Large intestine (tissue), 12 donors: Measurements from ENCODE around the gene ASB13. TPM values are rescaled to one million over a fixed set of nuclear protein-coding genes. Genes with fewer than 3 reads are reported as not detected.

ENCODE experiments used
- DNase-seq, 2 donors: peaks; one replicate each; pipeline versions ENCODE4 v3.0.0 to v3.0.0-alpha.2; 2013
- H3K27ac ChIP-seq: one replicate; pipeline ENCODE4 v1.5.1; 2013; ENCODE audit warnings: low read length
- H3K27me3 ChIP-seq: 2 replicates; pipeline ENCODE4 v1.6.1; 2013; ENCODE audit warnings: low read length; ENCODE audit not compliant: control insufficient read depth, insufficient read depth
- H3K36me3 ChIP-seq: 2 replicates; pipeline ENCODE4 v1.6.1; 2013; ENCODE audit warnings: low read length; ENCODE audit not compliant: control insufficient read depth, insufficient read depth
- H3K4me1 ChIP-seq: one replicate; pipeline ENCODE4 v1.6.1; 2013; ENCODE audit warnings: low read length; ENCODE audit not compliant: control insufficient read depth, insufficient read depth
- H3K4me3 ChIP-seq: one replicate; pipeline ENCODE4 v1.5.1; 2013; ENCODE audit warnings: low read length
- H3K9me3 ChIP-seq: one replicate; pipeline ENCODE4 v1.6.1; 2013; ENCODE audit warnings: mild to moderate bottlenecking, low read depth, low read length, moderate library complexity; ENCODE audit not compliant: control insufficient read depth
- WGBS: methylation state at CpG from one replicate; pipeline ENCODE4 v1.1.5; 2013; ENCODE audit warnings: low lambda C conversion rate; ENCODE audit not compliant: insufficient coverage; 5-methylcytosine and 5-hydroxymethylcytosine counted together
- long read RNA-seq, 11 donors: transcript quantifications; one replicate each; lab custom pipeline, GENCODE V29; 2026
- polyA plus RNA-seq: library from polyadenylated mRNA; unstranded; fragments of 120-200 nt; gene quantifications from one replicate; pipeline ENCODE4 v1.2.1, GENCODE V29; 2013

The ASB13 gene
- polyA plus RNA-seq, result 29.9 TPM
- long read RNA-seq, donor 1, partial matches to known transcripts, result 7 of 10 reads
- long read RNA-seq, donor 1, other reads (novel, unspliced or antisense), result 0 of 10 reads
- long read RNA-seq, donor 2, transcript ASB13-201 (6 exons, 2,699 nt), result major isoform, 8 of 8 reads
- long read RNA-seq, donor 2, partial matches to known transcripts, result 0 of 8 reads
- long read RNA-seq, donor 2, other reads (novel, unspliced or antisense), result 0 of 8 reads
- long read RNA-seq, donor 3, result 0 reads
- long read RNA-seq, donor 4, partial matches to known transcripts, result 0 of 1 reads
- long read RNA-seq, donor 4, other reads (novel, unspliced or antisense), result 0 of 1 reads
- long read RNA-seq, donor 5, partial matches to known transcripts, result 0 of 3 reads
- long read RNA-seq, donor 5, other reads (novel, unspliced or antisense), result 0 of 3 reads
- long read RNA-seq, donor 6, transcript ASB13-201 (6 exons, 2,699 nt), result major isoform, 6 of 15 reads
- long read RNA-seq, donor 6, partial matches to known transcripts, result 9 of 15 reads
- long read RNA-seq, donor 6, other reads (novel, unspliced or antisense), result 0 of 15 reads
- long read RNA-seq, donor 7, partial matches to known transcripts, result 0 of 3 reads
- long read RNA-seq, donor 7, other reads (novel, unspliced or antisense), result 0 of 3 reads
- long read RNA-seq, donor 8, transcript ASB13-201 (6 exons, 2,699 nt), result major isoform, 8 of 8 reads
- long read RNA-seq, donor 8, partial matches to known transcripts, result 0 of 8 reads
- long read RNA-seq, donor 8, other reads (novel, unspliced or antisense), result 0 of 8 reads
- long read RNA-seq, donor 9, transcript ASB13-201 (6 exons, 2,699 nt), result major isoform, 9 of 22 reads
- long read RNA-seq, donor 9, partial matches to known transcripts, result 12 of 22 reads
- long read RNA-seq, donor 9, other reads (novel, unspliced or antisense), result 0 of 22 reads
- long read RNA-seq, donor 10, transcript ASB13-201 (6 exons, 2,699 nt), result major isoform, 12 of 28 reads
- long read RNA-seq, donor 10, partial matches to known transcripts, result 15 of 28 reads
- long read RNA-seq, donor 10, other reads (novel, unspliced or antisense), result 0 of 28 reads
- long read RNA-seq, donor 11, transcript ASB13-201 (6 exons, 2,699 nt), result major isoform, 10 of 16 reads
- long read RNA-seq, donor 11, partial matches to known transcripts, result 5 of 16 reads
- long read RNA-seq, donor 11, other reads (novel, unspliced or antisense), result 0 of 16 reads

GRCh38 chr10:5666008-5666840 is at the start of gene ASB13:
Gene ASB13 (minus strand): TSS chr10:5666595. CDS start chr10:5666551, 44 bp downstream.
- peak within 1 kb of the TSS; percentile 96 for H3K27ac ChIP-seq
- WGBS, result no CpG with 5 or more reads among the region's 112 CpGs
- no peaks in the 10 kb centered on the region for H3K36me3 ChIP-seq
- H3K27me3 ChIP-seq, result no peaks in the 10 kb centered on the region
- H3K9me3 ChIP-seq, result no peaks in the 10 kb centered on the region
- peak within 1 kb of the TSS; percentile 87 for H3K4me3 ChIP-seq
- DNase-seq, result peak; percentile 58 to 80
- peaks cover 12% of the 10 kb centered on the region for H3K4me1 ChIP-seq

DNA sequence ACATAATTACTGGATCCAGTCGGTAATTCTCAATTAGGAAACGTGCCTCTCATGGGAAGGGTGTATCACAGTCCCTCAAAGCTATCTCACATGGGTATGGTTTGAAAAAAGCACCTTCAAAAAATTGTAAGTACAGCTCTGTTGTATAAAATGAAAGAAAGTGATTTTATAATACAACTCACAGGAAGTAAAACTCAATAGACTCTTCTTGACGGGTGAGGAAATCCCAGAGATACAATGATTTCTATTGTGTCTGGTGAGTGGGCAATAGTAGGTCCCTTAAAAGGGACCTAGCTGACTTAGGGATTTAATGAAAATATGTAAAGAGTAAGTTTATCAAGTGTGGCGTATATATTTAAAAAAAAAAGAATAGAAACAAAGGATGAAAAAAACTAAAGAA is 45.2 kb upstream of the ASB13 start:
- Histone ChIP-seq H3K27ac (no peak overlapping the region), H3K36me3 (no peaks in the 10 kb centered on the region), H3K4me3 (no peak overlapping the region), H3K27me3 (no peaks in the 10 kb centered on the region), H3K4me1 (no peaks in the 10 kb centered on the region), H3K9me3 (no peaks in the 10 kb centered on the region)
- whole genome bisulfite sequencing, result 95% methylated on average over 2 of the region's 4 CpGs
- DNase-seq, result no peak

GRCh38 chr10:5710859-5711258 is 44.5 kb upstream of the ASB13 start:
- Histone ChIP-seq H3K36me3 (no peaks in the 10 kb centered on the region), H3K27ac (no peak overlapping the region), H3K27me3 (no peaks in the 10 kb centered on the region), H3K4me1 (no peaks in the 10 kb centered on the region), H3K4me3 (no peak overlapping the region), H3K9me3 (no peaks in the 10 kb centered on the region)
- no peak for DNase-seq
- 100% methylated on average over 1 of the region's 1 CpG for WGBS

- Histone ChIP-seq H3K4me3 (no peak overlapping the region), H3K36me3 (no peaks in the 10 kb centered on the region), H3K9me3 (no peaks in the 10 kb centered on the region), H3K4me1 (no peaks in the 10 kb centered on the region), H3K27me3 (no peaks in the 10 kb centered on the region), H3K27ac (no peak overlapping the region)
- DNase-seq, result no peak
- WGBS, result 80% methylated on average over 1 of the region's 2 CpGs
These were observed 43.5 kb upstream of the ASB13 start for GRCh38 chr10:5709865-5710264.

- Histone ChIP-seq H3K4me1 (no peaks in the 10 kb centered on the region), H3K27me3 (no peaks in the 10 kb centered on the region), H3K27ac (no peak overlapping the region), H3K36me3 (no peaks in the 10 kb centered on the region), H3K9me3 (no peaks in the 10 kb centered on the region), H3K4me3 (no peak overlapping the region)
- no peak for DNase-seq
These were observed 42.0 kb upstream of the ASB13 start for GRCh38 chr10:5708356-5708755.

- no peaks in the 10 kb centered on the region for H3K27me3 ChIP-seq
- no peak overlapping the region for H3K27ac ChIP-seq
- H3K36me3 ChIP-seq, result no peaks in the 10 kb centered on the region
- H3K4me1 ChIP-seq, result peaks cover 6% of the 10 kb centered on the region
- DNase-seq, result no peak
- no peaks in the 10 kb centered on the region for H3K9me3 ChIP-seq
- H3K4me3 ChIP-seq, result no peak overlapping the region
- WGBS, result 100% methylated on average over 1 of the region's 1 CpG
These were observed 31.7 kb upstream of the ASB13 start for GRCh38 chr10:5698062-5698461.

DNA sequence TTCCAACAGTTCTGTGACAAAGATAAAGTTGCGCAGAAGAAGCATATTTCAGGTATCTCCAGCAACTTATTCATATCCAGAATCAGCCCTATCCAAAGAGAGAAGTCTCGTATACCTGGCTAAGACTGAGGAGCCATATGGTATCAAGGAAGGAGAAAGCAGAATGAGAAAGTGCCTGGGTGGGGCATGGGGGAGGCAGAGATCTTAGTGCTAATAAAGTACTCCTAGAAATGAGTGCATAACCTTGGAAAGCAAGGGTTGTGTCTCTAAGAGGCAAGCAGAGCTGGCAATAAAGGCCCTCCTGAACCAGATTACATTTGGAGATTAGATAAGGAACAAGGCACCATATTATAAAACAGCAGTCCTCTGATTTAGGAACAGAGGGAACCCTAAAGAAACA is 30.9 kb upstream of the ASB13 start:
- Histone ChIP-seq H3K4me1 (peaks cover 8% of the 10 kb centered on the region), H3K4me3 (no peak overlapping the region), H3K9me3 (no peaks in the 10 kb centered on the region), H3K27me3 (no peaks in the 10 kb centered on the region), H3K27ac (no peak overlapping the region), H3K36me3 (no peaks in the 10 kb centered on the region)
- no CpG with 5 or more reads among the region's 2 CpGs for WGBS
- DNase-seq, result peak in 1 of 2 donors; percentile 21

DNA sequence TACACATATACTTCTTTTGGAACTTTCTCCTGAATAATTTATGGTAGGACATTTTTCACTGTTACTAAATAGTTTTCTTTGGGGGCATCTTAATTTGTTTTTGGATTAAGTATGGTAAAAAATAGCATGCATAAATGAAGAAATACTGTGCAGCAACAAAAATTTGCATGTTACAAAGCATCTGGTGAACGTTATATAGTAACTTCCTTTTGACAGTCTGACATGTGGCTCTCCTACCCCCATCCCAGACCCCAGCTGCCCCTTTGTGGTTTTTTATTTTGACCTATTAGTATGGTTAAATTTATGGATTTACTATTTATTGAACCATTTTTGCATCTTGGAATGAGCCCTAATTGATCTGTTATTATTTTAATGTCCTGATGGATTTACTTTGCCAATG is 28.2 kb upstream of the ASB13 start:
- Histone ChIP-seq H3K9me3 (no peaks in the 10 kb centered on the region), H3K36me3 (no peaks in the 10 kb centered on the region), H3K4me1 (peaks cover 16% of the 10 kb centered on the region), H3K27ac (no peak overlapping the region), H3K27me3 (no peaks in the 10 kb centered on the region), H3K4me3 (no peak overlapping the region)
- WGBS, result no CpG with 5 or more reads among the region's 1 CpG
- DNase-seq, result no peak

GRCh38 chr10:5692461-5693358 is 26.3 kb upstream of the ASB13 start:
- Histone ChIP-seq H3K4me1 (peaks cover 16% of the 10 kb centered on the region), H3K9me3 (no peaks in the 10 kb centered on the region), H3K27ac (peak overlapping the region; percentile 16), H3K36me3 (no peaks in the 10 kb centered on the region), H3K4me3 (peak overlapping the region; percentile 52), H3K27me3 (no peaks in the 10 kb centered on the region)
- DNase-seq, result peak; percentile 55 to 78
- no CpG with 5 or more reads among the region's 49 CpGs for WGBS
